Astrocyte of the spinal cord (primary cell): ENCODE measurements around the gene NTN1.

Source experiments
- DNase-seq: peaks from one replicate; pipeline ENCODE4 v3.0.0; 2011; ENCODE audit warnings: low read depth, low spot score
- H3K4me3 ChIP-seq: 2 replicates; pipeline ENCODE4 v1.5.1; 2011; ENCODE audit warnings: low read depth, mild to moderate bottlenecking, low read length, moderate library complexity
- in situ Hi-C: cut with HindIII; loops from 2 replicates; pipeline ENCODE4 v1.10.0; 2017; ENCODE audit warnings: low sequenced_read_pairs
- TF ChIP-seq, protein P1 (sequence below): IDR thresholded peaks from 2 replicates; pipeline ENCODE4 v1.5.1; 2012; ENCODE audit warnings: low read depth, mild to moderate bottlenecking, low read length, inconsistent platforms

Gene NTN1

DNA sequence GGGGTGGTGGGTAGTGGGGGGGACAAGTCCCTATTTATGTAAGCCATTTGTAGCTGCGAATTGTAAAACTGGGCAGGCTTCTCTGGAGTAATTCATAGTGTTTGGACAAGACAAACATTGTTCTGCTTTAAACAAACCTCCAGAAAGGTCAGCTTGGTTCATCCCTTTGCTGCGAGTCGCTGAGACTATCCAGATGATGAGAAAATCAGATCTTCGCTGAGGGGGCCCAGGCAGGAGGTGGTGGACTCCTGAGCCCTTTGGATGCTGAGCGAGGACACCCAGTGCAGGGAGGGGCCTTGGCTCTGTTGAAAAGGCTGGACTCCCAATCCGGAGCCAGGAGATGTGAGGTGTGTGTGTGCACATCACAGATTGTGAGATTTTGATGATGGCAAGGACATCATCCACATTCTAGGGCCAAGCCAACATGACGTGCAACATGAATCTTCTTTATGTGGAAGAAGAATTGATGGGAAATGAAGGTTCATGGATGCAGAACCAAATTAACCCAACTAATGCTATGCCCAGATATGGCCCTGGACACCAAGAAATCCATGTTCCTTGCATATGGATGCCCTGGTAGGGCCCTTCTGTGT lies 15.0 kb upstream of the NTN1 start:
- DNase-seq: no peak
- TF ChIP-seq, protein P1, sequence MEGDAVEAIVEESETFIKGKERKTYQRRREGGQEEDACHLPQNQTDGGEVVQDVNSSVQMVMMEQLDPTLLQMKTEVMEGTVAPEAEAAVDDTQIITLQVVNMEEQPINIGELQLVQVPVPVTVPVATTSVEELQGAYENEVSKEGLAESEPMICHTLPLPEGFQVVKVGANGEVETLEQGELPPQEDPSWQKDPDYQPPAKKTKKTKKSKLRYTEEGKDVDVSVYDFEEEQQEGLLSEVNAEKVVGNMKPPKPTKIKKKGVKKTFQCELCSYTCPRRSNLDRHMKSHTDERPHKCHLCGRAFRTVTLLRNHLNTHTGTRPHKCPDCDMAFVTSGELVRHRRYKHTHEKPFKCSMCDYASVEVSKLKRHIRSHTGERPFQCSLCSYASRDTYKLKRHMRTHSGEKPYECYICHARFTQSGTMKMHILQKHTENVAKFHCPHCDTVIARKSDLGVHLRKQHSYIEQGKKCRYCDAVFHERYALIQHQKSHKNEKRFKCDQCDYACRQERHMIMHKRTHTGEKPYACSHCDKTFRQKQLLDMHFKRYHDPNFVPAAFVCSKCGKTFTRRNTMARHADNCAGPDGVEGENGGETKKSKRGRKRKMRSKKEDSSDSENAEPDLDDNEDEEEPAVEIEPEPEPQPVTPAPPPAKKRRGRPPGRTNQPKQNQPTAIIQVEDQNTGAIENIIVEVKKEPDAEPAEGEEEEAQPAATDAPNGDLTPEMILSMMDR: no peak
- in situ Hi-C loops: no loop called here
- no peak overlapping the region for H3K4me3 ChIP-seq

DNA sequence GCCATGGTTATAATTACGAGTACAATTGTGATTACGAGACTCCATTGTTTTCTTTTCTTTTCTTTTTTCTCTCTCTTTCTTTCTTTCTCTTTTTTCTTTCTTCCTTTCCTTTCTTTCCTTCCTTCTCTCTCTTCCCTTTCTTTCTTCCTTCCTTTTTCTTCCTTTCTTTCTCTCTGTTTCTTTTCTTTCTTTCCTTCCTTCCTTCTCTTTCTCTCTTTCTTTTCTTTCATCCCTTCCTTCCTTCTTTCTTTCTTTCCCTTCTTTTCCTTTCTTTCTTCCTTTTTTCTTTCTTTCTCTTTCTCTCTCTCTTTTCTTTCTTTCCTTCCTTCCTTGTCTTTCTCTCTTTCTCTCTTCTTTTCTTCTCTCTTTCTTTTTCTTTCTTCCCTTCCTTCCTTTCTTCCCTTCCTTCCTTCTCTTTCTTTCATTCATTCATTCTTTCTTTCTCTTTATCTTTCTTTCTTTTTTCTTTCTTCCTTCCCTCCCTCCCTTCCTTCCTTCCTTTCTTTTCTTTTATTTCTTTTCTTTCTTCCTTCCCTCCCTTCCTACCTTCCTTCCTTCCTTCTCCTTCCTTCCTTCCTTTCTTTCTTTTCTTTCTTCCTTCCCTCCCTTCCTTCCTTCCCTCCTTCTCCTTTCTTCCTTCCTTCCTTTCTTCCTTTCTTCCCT lies 14.1 kb upstream of the NTN1 start:
- TF ChIP-seq, protein P1: no peak
- in situ Hi-C loops: no loop called here
- no peak for DNase-seq
- no peak overlapping the region for H3K4me3 ChIP-seq

GRCh38 chr17:9009096-9009495 lies 12.2 kb upstream of the NTN1 start:
- in situ Hi-C loops: no loop called here
- DNase-seq: no peak
- TF ChIP-seq, protein P1: no peak
- H3K4me3 ChIP-seq: no peak overlapping the region

DNA sequence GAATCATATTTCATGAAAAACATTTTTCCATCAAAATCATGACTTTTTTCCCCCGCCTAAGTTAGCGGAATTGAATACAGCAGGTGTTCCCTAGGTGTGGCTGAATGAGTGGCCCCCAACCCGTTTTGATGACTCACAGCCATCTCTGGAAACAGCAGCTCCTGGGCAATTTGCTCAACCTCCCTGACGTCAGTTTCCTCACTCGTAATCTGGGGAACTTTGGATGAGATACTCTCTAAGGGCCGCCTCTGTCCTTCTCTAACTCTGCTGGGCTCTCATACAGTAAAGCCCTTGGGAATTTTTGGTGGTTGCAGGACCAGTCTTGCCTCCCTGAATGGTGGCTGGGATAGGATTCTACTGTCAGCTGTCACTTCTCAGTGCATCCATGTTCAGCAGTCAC lies 11.6 kb upstream of the NTN1 start:
- DNase-seq: no peak
- in situ Hi-C loops: no loop called here
- H3K4me3 ChIP-seq: no peak overlapping the region
- TF ChIP-seq, protein P1: no peak

GRCh38 chr17:9011001-9011400 lies 10.3 kb upstream of the NTN1 start:
- TF ChIP-seq, protein P1: no peak
- in situ Hi-C loops: no loop called here
- DNase-seq: no peak
- no peak overlapping the region for H3K4me3 ChIP-seq

DNA sequence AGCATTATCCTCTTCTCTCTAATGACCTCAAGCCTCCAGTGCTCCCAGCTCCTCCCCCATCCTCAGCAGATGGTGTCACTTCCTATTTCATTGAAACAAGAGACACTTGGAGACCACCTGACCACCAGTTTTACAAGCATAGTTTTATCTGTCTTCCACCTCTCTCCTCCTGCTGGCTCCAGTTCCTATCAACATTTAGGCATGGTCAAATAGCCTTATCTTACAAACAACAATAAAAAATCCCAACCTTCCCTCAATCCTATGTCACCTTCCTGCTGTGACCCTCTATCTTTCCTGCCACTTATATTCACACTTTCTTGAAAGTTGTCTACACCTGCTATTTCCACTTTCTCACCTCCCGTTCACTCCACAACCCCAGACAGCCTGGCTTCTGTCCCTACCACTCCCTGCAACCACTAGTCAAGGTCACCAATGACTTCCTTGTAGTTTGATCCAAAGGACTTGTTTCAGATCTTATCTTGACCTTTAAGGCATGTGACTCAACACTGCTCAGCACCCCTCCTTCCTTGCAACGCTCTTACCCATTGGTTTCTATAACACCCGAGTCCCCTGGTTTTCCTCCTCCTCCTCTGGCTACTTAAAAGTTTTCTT lies 4.3 kb upstream of the NTN1 start:
- in situ Hi-C loops: no loop called here
- DNase-seq: no peak
- TF ChIP-seq, protein P1: no peak

More for the DNA sequence above, 4.3 kb upstream of the NTN1 start:
- no peak overlapping the region for H3K4me3 ChIP-seq
